NCI-H526 (cell line): ENCODE measurements around the gene POGK.
"Not testable (repeated sequence)": the region's sequence is repeated elsewhere in the genome, so short reads cannot be mapped to it uniquely, and the experiment has no call there.

Experiments used
- DNase-seq, 2 experiments: peaks; one replicate each; lab custom pipeline; 2025; lab: John Stamatoyannopoulos, UW

The POGK gene

DNA sequence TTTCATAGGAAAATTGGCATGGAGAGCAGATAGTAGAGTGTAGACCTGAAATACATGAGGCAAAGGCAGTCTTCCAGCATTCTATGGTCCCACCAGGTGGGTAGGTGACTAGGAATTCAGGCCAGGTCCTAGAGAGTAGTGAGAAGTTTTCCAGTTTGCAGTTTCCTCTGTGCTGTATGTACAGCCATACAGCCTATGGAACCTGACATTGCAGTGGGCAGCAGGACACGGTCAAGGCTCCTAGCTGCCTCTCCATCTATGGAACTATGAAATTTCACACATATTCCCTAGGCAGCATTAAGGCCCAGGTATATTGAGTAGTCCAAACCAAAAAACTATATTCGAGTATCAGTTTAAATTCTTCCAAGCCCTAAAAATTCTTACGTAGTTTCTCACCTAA, 16.3 kb downstream of the POGK start:
- no peak for DNase-seq

DNA sequence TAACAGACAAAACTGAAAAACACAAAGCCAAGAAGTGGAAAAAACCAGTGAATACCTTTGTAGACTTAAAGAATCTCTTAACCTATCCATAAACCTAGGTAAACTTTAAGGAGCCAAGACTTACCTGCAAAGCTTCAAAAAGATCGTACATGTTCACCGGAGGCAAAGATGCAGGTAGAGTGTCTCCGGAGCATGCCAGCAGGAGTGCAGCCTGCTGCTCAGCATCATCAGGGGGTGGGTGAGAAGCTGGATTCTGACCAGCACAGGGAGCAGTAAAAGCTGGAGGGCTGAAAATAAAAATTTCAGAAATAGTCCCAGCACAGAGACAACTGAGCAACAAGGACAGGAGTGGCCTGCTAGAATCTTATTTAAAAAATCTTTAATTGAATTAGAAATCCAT, 18.7 kb downstream of the POGK start:
- no peak for DNase-seq

DNA sequence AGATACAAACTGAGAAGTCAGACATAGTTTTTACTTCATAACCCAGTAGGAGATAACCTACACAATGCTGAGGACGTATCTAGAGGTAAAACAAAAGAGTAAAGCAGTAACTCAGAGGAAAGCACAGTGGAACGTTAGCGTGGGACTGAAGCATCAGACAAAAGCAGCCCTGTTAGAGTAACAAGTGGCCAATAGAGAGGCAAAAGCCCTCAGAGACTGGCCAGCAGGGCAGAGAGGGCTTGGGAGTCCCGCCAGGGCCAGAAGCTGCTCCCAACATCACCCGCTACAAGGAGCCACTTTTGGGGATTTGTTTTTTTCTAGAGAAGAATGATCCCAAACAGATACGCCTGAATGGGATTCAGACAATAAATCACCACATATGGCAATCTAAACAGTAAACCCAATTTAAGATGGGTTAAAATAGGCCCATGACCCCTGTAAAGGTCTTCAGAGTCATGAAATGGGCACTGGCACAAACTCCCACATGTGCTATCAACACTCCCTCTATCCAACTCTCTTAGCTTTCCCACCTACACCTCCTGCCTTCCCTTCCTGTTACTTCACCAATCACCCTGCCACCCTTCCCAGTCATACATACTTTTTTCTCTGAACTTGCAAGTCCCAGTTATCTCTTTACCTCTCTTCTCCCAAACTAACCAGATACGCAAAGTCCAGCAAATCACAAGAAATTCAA, 19.6 kb downstream of the POGK start:
- no peak for DNase-seq

DNA sequence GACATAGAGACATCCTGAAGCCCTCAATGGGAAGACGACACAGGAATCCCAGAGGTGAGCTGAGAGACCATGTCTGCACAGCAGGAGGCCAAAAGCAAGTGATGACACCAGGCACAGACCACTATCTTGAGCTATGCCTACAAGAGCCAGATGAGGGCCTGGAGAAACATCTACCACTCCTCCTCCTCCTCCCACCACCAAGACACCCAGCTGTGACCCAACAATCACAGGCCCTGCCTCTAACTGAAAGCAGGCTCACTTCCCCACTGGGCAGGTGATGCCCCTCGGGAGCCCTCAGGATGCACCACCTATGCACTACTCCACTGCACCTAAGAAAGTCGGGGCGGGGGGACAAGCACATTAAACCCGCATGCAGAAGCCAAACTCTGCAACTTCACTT, 20.3 kb downstream of the POGK start:
- DNase-seq: no peak

DNA sequence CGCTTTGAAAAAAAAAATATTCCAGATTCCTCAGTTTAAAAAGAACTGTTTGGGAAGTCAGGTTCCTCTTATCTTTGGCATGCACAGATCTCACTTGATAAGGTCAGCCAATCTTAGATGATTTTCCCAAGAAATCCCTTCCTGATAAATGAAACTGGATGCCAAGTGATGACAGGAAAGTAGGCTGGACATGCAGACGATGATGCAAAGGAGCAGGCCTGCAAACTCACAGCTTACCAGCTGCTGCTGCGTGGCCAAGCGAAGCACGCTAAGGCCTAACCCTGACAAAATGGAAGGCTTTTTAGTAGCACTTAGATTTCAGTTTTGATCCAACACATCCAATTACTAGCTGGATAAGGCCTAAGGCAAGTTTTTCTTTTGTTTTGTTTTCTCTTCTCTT, 26.7 kb downstream of the POGK start:
- no peak for DNase-seq

DNA sequence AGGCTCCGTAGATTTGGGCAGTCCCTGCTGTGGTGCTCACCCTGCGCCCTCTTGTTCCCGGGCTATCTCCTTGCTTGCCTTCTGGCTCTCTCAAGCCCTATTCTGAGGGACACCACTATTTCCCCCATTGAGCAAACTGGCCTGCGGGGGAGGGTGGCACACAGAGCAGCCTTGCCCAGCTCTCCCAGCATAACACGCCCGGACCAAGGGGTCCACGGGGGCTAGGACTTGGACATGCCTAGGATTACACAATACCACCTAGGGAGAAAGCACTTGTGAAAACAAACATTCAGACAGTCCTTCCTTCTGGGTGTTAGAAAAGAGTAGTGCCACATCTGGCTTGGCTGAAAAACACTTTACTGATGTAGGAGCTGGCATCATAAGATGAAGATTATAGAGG, 29.4 kb downstream of the POGK start:
- no peak for DNase-seq

DNA sequence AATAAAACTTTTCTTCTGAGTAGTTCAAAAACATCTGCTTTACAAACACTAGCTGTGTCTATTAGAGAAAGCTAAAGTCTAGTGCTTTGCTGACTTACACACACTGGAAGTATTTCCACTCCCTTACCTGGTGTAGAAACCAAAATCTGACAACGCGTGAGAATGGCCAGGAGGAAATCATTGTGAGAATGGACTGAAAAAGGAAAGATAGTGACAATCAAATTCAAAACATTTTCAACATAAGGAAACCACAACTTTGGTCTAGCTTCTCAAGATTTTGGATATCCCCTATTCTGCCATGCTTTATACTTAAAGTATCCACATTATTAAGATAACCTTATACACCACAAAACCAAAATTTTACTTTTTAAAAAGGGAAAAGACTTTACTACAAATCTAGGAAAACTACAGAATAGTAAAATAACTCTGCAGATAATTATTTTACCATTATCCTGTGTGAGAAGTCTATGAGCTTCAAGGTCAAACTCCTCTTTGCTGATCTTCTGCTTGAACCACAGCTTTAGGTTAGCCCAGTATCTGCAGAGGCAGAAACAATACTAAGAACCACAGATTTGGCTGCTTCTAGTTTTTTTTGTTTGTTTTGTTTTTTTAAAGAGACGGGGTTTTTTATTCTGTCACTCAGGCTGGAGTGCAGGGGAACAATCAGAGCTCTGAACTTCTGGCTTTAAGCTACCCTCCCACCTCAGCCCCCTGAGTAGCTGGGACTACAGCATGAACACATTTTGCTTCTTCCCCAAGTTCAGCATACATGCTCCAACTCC, 30.2 kb downstream of the POGK start:
- no peak for DNase-seq

DNA sequence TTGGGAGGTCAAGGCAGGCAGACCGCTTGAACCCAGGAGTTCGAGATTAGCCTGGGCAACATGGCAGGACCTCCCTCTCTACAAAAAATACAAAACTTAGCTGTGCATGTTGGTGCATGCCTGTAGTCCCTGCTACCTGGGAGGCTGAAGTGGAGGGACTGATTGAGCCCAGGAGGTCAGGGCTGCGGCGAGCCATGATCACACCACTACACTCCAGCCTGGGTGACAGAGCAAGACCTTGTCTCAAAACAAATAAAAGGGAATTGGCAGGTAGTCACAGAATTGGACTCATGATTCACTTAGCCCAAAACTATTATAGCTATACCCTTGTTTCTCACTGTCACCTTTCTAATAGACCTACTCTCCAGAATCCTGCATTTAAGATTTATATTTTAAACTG, 31.3 kb downstream of the POGK start:
- DNase-seq: no peak

DNA sequence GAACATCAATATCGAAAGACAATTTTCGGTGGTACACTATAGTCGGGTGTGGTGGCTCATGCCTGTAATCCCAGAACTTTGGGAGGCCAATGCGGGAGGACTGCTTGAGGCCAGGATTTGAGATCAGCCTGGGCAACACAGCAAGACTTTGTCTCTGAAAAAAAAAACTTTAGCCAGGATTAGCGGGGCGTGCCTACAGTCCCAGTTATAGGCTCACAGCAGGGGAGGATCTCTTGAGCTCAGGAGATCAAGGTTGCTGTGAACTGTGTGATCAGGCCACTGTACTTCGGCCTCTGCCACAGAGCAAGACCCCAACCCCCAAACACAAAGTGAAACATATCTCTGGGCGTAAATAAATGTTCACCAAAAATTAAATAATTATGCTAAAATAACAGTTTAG, 35.2 kb downstream of the POGK start:
- no peak for DNase-seq

DNA sequence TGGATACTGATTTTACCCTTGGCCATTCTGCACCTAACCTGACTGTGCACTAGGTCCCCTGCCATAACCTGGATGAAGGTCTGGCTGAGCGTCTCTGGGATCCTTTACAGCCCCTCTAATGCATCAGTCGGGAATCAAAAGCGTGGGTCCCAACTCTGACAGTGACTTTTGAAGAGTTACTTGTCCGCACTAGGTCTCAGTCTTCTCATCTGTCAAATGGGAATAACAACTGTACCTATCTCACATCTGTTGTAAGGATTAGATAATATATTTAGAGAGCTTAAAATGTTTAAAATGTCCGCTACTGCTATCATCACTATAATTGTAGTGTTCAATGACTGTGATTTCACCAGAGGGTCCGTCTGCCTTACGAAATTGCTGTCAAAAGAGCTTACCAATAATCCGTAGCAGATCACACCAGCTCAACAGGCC, 36.0 kb downstream of the POGK start:
- peak in 1 of 2 experiments; percentile 70 for DNase-seq

DNA sequence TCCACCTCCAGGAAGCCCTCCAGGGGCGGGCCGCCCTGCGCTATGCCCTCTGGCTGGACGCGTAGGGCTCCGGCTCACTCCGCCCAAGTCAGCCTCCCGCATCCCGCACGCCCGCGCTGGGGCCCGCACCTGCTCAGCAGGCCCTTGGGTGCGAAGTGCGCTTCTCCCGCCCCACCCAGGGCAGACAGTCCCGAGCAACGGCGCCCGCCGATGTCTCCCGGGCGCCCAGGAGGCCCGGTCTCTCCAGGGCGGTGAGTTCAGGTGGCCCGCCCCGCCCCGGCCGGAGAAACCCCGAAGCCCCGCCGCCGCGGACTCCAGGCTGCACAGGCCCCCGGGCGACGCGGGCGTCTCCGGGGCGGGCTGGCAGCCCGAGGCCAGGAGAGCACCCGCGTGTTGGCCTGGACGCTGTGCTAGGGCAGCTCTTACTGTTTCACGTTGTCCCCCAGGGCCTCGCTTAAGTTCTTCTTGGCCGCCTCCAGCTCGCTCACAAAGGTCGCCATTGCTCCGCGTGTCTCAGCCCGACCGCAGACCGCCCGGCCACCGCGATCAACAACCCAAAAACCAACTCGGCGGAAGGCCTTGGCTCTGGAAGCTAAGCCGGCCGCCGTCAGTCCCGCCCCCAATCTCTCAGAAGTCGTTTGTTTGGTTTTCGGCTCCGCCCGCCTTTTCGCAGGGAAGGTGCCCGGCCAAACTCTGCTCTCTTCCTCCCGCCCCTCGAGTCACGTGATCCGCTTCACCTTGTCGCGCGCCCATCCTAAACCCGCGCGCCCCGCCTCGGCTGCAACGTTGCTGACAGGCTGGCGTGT, 36.7 kb downstream of the POGK start, which contains the start of gene TADA1:
TADA1 (minus strand) TSS at position 531 of the 806 bp plus-strand sequence; CDS start at position 500, 31 bp downstream.
- DNase-seq: peak; percentile 100

DNA sequence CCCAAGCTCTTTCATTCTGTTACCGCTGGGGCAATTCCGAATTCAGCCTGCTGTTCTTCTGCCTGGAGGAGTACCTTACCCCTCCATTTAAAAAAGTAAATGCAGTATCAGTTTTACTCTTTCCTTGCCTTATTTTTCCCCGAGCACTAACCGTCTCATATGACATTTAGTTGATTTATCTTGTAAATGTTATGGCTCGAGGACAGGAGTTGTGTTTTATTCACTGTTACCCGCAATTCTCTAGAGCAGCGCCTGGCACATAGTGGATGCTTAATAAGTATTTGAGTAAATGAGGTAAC, 37.2 kb downstream of the POGK start:
- no peak for DNase-seq

DNA sequence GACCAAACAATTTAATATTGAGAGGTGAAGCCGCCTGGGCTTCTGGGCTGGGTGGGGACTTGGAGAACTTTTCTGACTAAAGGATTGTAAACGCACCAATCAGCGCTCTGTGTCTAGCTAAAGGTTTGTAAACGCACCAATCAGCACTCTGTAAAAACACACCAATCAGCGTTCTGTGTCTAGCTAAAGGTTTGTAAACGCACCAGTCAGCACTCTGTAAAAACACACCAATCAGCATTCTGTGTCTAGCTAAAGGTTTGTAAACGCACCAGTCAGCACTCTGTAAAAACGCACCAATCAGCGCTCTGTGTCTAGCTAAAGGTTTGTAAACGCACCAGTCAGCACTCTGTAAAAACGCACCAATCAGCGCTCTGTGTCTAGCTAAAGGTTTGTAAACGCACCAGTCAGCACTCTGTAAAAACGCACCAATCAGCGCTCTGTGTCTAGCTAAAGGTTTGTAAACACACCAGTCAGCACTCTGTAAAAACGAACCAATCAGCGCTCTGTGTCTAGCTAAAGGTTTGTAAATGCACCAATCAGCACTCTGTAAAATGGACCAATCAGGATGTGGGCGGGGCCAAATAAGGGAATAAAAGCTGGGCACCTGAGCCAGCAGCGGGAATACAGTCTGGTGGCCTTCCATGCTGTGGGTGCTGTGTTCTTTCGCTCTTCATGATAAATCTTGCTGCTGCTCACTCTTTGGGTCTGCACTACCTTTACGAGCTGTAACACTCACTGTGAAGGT, 39.1 kb downstream of the POGK start:
- not testable (repeated sequence) for DNase-seq

DNA sequence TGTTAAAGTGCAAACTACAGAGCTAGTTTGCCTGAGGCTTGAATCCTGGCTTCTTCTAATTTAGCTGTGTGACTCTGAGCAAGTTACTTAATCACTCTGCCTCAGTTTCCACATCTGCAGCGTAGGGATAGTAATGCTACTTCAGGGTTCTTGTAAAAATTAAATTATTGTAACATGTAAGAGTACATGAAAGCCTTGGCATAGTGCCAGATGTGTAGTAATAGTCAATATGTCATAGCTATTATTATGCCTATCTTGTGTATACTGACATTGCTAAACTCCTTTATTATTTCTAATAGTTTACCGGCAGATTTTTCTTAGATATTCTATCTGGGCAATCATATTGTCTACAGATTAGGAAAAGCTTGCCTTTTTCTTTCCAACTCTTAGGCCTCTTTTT, 43.6 kb downstream of the POGK start:
- no peak for DNase-seq

DNA sequence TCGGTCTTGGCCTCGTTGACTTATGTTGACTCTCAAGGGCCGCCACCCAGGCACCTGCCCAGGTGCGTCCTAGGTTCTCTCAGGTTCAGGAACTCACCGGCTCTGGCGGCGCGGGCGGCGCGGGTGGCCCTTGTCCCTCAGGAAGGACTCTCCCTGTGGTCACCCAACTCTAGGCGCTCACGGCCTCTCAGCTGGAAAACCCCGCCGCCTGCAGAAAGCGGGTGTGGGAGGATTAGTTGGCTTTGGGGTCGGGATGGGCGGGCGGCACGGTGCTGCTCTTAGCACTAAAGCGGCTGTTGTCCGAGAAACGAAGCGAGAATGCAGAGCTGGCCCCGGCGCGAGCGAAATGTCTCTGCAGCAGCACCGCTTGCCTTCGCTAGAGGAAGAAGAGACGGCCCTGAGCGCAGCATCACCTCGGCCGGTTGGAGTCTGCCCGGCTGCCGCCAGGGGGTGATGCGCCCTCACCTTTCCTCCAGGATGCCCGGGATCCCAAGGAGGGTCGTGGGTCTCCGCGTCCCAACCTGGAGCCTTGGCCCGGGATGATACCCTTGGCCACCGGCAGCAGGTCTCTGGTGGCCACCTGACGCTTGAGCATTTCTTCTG, 44.9 kb downstream of the POGK start:
- peak; percentile 63 to 94 for DNase-seq

DNA sequence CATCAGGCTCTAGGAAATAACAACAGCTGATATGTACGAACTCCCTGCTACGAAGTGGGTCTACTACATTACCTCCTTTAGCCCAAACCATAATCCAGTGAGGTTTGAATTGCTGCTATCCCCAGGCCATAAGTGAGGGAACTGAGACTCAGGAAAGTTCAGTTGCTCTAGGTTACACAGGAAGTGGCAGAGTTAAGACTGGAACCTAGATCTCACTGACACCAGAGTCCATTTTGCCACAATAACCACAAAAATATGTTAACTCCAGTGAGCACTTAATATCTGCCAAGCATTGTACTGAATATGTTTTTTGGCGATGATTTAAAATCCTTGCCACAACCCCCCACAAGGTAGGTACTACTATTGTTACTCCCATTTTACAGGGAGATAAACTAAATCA, 45.7 kb downstream of the POGK start:
- DNase-seq: no peak

DNA sequence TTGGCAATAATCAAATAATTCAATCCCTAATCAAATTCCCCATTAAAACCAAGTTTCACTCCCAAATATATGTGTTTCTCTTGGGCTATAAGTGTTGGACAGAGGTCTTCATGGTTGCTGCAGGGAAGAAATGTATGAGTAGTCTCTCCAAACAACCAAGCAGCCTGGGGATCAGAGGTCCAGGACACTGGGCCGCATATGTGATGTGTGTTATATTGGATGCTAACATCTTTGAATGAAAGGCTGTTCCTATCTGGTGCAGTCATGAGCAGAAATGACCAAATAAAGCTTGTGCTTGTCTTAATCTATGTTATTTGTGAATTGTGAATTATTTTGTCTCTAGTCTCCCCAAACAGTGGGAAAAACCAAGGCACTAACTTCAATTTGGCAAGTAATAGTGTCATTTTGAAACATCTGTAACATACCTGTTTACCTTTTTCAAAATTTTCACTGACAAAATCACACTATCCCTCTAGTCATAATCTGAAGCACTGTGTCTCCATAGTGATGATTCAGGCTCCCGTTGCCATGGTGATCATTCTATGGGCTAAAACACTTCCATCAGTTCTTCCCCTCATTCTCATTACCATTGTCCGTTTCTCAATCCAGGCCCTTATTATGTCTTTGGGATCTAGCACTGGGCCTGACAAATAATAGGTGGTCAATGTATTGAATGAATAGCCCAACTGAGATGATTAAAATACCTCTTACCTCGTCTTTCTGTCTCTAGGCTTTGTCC, 49.3 kb downstream of the POGK start:
- no peak for DNase-seq

DNA sequence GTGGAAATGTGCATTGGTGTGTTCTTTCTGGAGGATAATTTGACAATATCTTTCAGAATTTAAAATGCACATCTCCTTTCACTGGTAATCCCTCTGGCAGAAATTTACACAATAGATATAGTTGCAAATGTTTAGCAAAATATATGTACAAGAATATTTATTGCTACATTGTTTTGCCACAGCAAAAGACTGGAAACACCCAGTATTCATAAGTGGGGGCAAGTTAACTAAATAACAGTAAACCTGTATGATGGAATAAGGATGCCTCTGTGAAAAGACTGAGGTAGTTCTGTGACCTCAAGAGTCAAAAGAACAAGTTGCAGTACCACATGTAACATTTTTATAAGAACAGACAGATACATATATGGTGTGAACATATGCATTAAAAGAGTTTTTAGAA, 50.5 kb downstream of the POGK start:
- DNase-seq: no peak

DNA sequence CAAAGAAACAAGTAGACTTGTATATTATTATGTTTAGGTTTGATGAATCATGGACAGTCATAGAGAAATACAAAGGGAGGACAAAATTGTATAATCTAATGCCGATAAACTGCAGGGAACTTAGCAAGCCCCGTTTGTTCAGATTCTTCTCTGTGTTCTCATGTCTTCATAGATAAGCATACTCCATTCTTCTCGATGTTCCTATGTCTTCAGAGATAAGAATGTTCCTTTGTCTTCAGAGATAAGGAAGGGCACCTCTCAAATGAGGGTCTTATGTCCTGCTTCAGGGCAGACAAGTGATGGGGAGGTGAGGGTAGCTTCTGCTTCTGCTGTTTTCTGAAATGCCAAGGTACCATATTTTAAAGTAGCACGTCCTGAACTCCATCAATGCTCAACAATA, 56.5 kb downstream of the POGK start:
- no peak for DNase-seq

DNA sequence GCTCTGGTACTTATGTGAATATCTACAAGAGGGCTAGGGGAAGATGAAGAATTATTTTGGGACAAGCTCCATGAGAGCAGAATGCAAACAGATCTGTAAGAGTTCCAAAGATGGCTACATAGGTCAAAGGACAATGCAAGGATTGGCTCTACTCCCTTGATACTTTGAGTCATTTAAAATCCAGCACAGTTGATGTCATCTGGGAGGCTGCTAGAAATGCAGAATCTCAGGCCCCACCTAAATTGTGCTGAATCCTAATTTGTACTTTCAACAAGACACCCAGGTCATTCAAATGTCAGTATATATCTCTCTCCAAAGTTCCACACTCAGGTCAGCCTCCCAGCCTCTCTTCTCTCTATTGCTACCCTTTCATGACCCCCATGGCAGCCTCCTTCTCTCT, 60.5 kb downstream of the POGK start:
- no peak for DNase-seq

DNA sequence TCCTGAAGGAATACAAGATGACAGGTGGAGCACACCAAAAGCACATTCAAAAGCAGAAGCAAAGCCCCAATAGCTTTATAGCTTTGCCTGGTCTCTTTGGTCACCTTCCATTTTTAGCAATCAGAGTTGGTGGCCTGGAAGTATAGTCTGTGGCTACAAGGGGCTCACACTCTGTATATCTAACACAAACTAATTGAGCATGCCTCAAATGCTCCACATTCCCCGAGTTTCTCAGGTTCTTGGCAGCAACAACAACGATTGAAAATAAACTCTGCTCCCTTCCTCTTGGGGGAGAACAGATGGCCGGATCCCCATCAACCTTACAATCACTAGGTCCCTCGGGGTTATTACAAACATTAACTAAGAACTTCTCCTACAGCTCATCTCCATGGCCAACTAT, 61.7 kb downstream of the POGK start:
- no peak for DNase-seq
